ENCODE results near the gene SPINK9.

The SPINK9 gene

DNA sequence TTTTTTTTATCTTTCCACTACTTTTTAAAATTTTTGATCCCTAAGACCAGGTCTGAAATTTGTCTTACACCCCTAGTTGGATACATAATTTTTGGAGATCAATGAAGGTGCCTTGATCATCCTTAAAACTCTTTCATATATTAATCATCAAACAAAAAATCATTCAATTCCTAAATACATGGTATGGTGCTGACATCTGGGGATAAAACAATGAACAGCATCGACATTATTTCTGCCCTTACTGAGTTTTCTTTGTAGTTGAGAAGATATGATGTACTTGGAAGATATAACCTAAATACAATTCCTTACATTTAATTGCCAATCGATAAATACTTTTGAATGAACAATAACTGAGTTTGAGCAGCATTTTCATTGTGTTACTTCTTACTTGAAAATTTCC lies 18.3 kb downstream of the SPINK9 start:
- Histone ChIP-seq H3K27ac (no peak overlapping the region), H3K4me3 (no peak overlapping the region)

DNA sequence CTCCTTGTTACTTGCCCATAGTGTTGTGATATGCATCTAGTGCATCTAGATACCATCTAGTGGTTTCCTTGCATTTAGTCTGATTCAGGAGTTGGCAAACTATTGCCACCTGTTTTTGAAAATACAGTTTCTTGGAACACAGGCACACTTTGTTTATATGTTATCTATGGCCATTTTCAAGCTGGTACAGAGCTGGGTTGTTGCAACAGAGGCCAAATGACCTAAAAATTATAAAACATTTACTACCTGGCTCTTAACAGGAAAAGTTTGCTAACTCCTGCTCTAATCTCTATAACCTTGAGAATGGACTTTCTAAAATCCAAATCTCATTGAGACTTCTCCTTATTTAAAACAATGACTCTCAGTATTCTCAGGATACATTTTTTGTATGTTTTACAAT lies 29.0 kb downstream of the SPINK9 start:
- H3K27ac ChIP-seq, result no peak overlapping the region
- H3K4me3 ChIP-seq, result no peak overlapping the region

DNA sequence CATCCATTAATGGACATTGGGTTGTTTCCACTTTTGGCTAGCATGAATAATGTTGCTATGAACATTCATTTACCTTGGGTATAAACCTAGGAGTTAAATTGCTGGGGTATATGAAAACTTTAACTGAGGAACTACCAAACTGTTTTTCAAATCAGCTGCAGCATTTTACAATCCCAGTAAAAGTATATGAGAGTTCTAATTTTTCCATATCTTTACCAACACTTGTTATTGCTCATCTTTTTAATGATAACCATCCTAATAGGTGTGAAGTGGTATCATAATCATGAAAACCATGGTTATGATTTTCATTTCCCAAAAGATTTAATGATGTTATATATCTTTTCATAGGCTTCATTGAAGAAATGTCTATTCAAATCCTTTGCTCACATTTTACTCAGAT lies 32.9 kb downstream of the SPINK9 start:
- Histone ChIP-seq H3K4me3 (no peak overlapping the region), H3K27ac (no peak overlapping the region)

DNA sequence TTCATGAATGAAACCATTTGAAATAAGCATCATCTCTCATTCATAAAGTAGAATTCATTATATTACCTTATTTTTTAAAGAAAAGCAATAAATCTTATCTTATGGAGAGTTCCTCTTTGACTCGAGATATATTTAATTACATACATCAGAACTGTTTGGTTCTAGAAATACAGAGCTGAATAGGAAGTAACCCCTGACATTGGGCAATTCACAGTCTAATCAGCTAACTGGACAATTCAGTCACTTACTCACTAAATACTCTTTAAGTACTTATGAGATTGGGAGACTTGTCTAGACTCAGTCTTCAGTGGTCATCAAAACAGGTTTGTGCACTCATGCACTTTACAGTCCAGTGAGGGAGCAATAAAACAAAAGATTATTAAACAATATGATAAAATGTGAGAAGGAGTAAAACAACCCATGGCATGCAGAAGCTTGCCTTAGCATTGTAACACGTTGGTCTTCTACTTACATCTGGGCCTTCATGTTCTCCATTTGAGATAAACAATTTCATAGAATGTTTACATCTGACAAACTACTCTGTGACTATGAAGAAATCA lies 36.9 kb downstream of the SPINK9 start:
- no peak overlapping the region for H3K27ac ChIP-seq
- no peak overlapping the region for H3K4me3 ChIP-seq

DNA sequence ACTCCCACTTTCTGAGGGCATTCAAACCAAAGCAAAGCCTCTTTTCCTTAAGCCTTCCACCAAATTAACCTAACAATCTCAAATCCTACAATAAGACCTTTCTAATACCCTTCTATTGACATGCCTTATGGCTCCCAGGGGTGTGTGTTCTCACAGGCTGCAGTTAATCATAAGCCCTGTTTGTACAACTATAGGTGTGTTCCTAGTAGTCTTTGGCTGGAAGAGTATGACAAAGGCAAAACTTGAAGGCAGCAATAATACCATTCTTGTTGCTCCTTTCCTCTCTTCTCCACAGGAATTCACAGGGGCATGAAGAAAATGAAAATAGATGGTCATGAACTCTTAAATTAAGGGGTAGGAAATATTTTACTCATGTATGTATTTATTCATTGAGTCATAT lies 37.5 kb downstream of the SPINK9 start:
- Histone ChIP-seq H3K27ac (no peak overlapping the region), H3K4me3 (no peak overlapping the region)

DNA sequence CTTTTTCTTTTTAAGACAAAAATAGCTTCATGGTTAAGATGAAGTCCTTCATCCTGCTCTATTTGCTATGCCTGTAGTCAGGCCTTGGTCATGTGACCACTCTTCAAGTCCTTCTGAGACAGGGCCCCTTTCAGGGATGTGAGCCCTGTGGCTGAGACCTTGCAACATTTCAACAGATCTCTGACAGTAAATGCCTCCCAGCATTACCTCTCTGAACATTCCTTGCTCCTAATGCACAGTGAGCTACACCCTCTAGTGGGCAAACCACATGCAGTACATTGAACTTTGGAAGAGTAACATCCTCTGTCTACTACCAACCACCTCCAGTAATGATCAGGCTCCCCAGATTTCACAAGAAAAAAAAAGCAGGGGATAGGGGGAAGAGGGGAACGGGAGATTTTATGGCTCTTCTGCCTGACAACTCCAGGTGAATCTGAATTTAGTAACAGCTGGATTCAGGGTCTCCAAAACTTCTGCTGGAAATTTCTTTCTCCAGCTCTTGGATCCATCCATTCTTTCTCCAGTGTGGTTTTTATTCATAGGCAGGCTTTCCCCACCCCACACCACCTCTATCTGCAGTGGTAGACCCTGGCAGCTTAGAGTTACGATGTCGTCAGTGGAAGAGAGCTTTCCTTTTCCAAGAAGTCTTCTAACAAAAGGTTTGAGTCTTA lies 39.5 kb downstream of the SPINK9 start:
- Histone ChIP-seq H3K27ac (no peak overlapping the region), H3K4me3 (no peak overlapping the region)

DNA sequence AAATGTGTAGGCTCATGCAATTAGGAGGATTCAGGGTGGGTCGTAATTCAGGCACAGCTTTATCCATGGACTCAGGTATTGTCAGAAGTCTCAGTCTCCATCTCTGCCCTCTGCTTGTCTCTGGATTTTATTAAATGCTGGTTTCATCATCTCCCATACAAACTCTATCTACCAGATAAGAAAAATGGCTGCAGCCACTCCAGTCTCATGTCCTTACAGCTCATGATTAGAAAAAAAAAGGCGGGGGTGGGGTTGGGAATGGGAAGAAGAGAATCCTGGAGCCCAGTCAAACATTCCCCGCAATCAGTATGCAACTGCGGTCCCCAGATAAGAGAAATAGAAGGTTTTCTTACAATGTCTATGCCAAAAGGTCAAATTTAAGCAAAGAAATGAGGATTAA lies 40.8 kb downstream of the SPINK9 start:
- Histone ChIP-seq H3K4me3 (no peak overlapping the region), H3K27ac (no peak overlapping the region)

DNA sequence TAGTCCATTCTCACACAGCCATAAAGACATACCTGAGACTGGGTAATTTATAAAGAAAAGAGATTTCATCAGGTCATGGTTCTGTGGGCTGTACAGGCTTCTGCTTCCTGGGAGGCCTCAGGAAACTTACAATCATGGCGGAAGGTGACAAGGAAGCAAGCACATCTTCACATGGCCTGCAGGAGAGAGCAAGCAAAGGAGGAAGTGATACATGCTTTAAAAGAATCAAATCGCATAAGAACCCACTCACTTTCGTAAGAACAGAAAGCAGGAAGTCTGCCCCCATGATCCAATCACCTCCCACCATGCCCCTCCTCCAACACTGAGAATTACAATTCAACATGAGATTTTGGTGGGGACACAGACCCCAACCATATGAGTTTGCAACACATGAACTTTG lies 43.3 kb downstream of the SPINK9 start:
- H3K4me3 ChIP-seq, result no peak overlapping the region
- no peak overlapping the region for H3K27ac ChIP-seq

DNA sequence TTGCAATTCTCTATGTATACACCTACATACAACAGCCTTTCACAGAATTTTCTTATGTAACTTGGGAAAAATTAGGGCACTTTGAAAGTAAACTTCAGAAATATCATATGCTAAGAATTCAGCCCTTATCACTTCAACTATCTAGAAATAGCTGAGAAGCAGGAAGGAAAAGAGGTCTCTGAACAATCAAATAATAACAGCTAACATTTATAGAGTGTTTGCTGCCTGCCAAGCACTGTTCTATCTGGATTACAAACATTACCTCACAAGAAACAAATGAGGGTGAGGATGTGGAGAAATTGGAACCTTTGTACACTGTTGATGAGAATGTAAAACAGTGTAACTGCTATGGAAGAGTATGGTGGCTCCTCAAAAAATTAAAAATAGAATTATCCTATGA lies 44.0 kb downstream of the SPINK9 start:
- Histone ChIP-seq H3K4me3 (no peak overlapping the region), H3K27ac (no peak overlapping the region)

DNA sequence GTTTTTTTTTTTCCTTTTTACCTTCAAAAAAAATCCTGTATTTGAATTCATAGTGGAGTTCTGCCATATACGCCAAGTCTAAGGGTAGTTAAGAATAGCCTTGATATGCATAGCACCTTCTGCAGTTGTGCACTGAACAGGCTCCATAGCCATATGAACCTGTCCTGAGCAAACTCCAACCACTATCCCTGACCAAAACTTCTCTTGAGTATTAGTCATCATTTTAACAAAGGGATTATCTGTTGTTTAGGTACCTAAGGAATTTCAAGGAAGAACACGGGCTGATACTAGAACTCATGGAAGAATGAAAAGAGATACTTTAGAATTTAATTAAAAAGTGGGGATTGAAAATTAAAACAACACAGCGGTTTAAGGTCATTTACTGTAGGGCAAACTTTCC lies 46.5 kb downstream of the SPINK9 start:
- Histone ChIP-seq H3K27ac (no peak overlapping the region), H3K4me3 (no peak overlapping the region)

DNA sequence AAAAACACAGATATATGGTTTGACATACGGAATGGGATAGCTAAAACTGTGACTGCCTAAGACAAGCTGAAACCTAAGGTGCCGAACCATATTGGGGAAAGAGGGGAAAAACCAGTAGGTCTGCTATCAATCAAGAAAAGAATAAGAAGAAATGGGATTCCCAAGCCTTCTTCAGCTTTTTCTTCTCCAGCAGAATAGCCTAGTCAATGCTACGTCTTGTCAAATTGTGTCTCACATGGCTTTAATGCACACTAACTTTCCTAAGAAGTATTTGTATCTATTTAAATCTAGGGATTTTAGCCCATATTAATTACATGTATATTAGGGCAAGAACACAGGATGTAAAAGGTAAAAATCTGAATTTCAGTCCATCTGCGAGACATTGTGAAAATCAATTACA lies 47.6 kb downstream of the SPINK9 start:
- peak overlapping the region in 19 of 21 experiments; percentile 84 to 98 (median 94) for H3K27ac ChIP-seq

DNA sequence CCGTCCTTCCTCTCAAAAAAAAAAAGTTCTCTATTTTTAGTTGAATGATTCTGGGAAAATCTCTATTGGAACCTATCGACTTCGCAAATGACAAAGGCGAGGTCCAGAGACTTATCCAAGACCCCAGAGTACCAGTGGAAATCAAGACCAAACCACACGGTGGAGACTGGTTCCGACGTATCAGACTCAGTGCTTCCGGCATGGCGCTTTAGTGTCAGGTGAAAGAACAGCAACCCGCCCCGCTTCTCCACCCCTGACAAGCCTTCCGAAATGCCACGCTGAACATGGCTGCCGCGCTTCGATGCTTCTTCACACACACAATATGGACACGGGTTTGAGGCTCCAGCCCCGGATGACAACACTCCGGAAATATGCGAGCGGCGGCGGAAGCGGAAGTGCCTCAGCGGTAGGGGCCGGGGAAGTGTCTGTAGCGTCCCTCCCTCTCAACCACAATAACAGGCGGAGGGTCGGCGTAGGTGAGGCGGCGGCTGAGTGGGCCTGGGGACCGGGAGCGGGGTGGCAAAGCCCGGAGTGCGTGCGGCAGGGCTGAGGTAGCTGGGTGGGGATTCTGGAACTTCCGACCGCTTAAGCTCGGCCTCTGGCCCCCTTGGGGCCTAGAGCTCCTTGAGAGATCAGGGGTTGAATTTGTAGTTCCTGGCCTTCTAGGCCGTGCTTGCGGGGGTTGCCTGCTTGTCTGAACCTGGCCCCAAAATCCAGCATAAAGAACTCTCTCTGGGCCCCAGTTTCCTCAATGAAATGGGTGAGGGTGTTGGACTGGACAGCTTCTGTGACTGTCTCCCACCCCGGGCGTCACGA lies 48.4 kb downstream of the SPINK9 start, which contains the start of gene FBXO38:
Gene FBXO38 (plus strand): TSS at position 395 of the 816 bp plus-strand sequence. CDS start 10,819 bp downstream, outside the sequence.
- peak within 1 kb of the TSS; percentile 84 to 98 (median 94) for H3K27ac ChIP-seq
- peak within 1 kb of the TSS; percentile 71 to 91 (median 80) for H3K4me3 ChIP-seq

More for the DNA sequence above, 47.6 kb downstream of the SPINK9 start:
- peak overlapping the region in 6 of 7 experiments; percentile 71 to 91 (median 77) for H3K4me3 ChIP-seq

DNA sequence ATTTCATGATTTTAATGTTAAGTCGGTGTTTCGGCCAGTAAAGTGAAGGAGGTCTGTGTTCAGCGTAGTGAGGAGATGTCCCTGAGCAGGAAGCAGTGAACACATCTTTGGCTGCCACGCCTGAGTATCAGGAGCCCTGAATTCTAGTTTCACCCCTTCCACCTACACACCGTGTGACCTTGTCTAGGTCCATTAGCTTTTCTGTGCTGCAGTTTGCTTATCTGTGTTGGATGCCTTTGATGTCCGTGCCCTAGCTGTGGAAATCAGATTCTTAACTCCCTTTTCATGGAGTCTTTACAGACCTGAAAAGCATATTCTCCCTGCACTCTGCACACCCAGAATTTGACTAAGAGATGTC lies 49.0 kb downstream of the SPINK9 start:
- H3K27ac ChIP-seq, result peak overlapping the region; percentile 84 to 98 (median 94)
- H3K4me3 ChIP-seq, result peak overlapping the region; percentile 71 to 91 (median 80)

DNA sequence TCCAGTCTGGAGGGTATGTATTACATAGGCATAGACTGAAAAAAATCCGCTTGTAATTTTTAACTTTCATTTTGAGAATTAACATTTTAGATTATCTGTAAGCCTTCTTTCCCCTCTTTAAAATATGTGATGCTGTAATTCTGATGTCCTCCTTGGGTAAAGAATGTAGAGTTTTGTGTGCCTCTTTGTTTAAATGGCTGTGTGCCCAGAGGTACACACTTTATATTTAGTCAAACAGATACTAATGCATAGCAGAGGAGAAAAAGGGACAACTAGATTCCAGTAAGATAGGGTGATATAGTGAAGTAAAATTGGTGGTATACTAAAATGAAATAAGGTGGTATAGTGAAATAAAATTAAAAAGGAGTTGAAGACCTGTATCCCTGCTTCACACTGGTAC lies 49.7 kb downstream of the SPINK9 start:
- Histone ChIP-seq H3K4me3 (peak overlapping the region in 2 of 7 experiments; percentile 87 to 91), H3K27ac (peak overlapping the region in 3 of 21 experiments; percentile 14 to 97 (median 95))

DNA sequence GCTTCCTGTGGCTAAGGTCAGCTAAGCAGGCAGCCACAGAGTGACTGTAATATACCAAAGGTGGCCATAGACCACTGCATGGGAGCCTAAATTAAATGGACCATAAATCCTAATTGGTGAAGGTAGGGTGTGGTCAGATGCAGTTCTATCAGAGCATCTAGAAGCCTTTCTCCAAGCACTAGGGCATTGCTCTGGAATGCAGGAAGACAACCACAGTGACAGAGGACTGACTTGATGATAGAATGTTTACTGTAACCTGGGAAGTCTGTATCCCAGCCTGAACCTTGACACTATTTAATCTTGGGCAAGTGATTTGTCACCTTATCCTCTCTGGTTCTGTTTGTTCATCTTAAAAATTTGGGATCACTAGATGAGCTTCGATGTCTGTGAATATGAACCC lies 50.7 kb downstream of the SPINK9 start:
- H3K27ac ChIP-seq, result no peak overlapping the region

DNA sequence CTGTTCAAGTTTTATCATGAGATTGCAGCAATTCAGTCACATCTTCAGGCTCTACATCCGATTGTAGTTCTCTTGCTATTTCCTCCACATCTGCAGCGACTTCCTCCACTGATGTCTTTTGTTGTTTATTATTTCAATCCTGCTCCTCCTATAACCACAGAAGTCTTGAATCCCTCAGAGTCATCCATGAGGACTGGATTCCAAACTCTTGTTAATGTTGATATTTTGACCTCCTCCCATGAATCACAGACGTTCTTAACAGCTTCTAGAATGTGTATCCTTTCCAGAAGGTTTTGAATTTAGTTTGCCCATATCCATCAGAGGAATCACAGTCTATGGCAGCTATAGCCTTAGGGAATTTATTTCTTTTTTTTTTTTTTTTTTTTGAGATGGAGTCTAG lies 52.0 kb downstream of the SPINK9 start:
- no peak overlapping the region for H3K27ac ChIP-seq
- H3K4me3 ChIP-seq, result no peak overlapping the region

More for the DNA sequence above, 50.7 kb downstream of the SPINK9 start:
- no peak overlapping the region for H3K4me3 ChIP-seq

DNA sequence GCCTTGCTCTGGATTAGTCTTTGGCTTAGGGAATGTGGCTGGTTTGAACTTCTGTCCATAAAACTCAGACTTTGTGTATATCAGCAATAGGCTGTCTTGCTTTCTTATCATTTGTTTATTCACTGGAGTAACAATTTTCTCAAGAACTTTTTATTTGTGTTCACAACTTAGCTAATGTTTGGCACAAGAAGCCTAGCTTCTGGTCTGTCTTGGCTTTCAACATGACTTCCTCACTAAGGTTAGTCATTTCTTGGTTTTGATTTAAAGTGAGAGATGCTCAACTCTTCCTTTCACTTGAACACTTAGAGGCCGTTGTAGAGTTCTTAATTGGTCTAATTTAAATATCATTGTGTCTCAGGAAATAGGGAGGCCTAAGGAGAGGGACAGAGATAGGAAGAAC lies 53.3 kb downstream of the SPINK9 start:
- Histone ChIP-seq H3K4me3 (no peak overlapping the region), H3K27ac (no peak overlapping the region)
